ENCODE measurements around the gene MIGA1. TPM values are rescaled to one million over a fixed set of nuclear protein-coding genes. Genes with fewer than 3 reads are reported as not detected.

Gene MIGA1
- total and polyA plus RNA-seq, 2 of the 13 experiments (the other 11 are each of a cell fraction or from before 2014, with no cell fraction given) = 3.8 to 6.6 TPM

GRCh38 chr1:77888081-77888780, 108.8 kb downstream of the MIGA1 start, which contains the start of gene NEXN (continued):
- TF ChIP-seq ZNF891 (CRISPR knock-in tag; IDR thresholded peaks at IDR 0.05) = 0 out of 2 replicates have a peak, but pooled peaks have one; percentile 16
- TF ChIP-seq ZEB1 (IDR thresholded peaks at IDR 0.05; ENCODE audit: insufficient replicate concordance, low read depth) = no peak
- TF ChIP-seq MIXL1 (CRISPR knock-in tag; IDR thresholded peaks at IDR 0.05) = 0 out of 2 replicates have a peak, but pooled peaks have one; percentile 15
- 0 out of 2 replicates have a peak, but pooled peaks have one; percentile 30 for TF ChIP-seq ZNF768 (CRISPR knock-in tag; IDR thresholded peaks at IDR 0.05)
- 0 out of 2 replicates have a peak, but pooled peaks have one; percentile 14 for TF ChIP-seq RFXAP (CRISPR knock-in tag; IDR thresholded peaks at IDR 0.05; ENCODE audit: borderline replicate concordance)
- peak; percentile 32 for TF ChIP-seq XRCC5 (optimal IDR thresholded peaks at IDR 0.05; ENCODE audit: low read length)
- no peak for TF ChIP-seq RFX1 (IDR thresholded peaks at IDR 0.05)
- TF ChIP-seq LCORL (IDR thresholded peaks at IDR 0.05) = no peak
- TF ChIP-seq LCORL (CRISPR knock-in tag; IDR thresholded peaks at IDR 0.05) = peak; percentile 51; the same call in 1 of the 2 replicates
- peak; percentile 80 for TF ChIP-seq ZNF687 (CRISPR knock-in tag; IDR thresholded peaks at IDR 0.05)
- peak; percentile 62; the same call in 1 of the 2 replicates for TF ChIP-seq MXD3 (CRISPR knock-in tag; IDR thresholded peaks at IDR 0.05)
- TF ChIP-seq YEATS4 (CRISPR knock-in tag; IDR thresholded peaks at IDR 0.05; ENCODE audit: borderline replicate concordance) = no peak
- TF ChIP-seq TFDP2 (CRISPR knock-in tag; IDR thresholded peaks at IDR 0.05) = 0 out of 2 replicates have a peak, but pooled peaks have one; percentile 27
- peak; percentile 42 for TF ChIP-seq ZBED4 (CRISPR knock-in tag; IDR thresholded peaks at IDR 0.05; ENCODE audit: borderline replicate concordance)
- TF ChIP-seq ZNF616 (CRISPR knock-in tag; IDR thresholded peaks at IDR 0.05; ENCODE audit: low read depth) = no peak
- TF ChIP-seq KLF15 (CRISPR knock-in tag; IDR thresholded peaks at IDR 0.05; ENCODE audit: borderline replicate concordance) = no peak
- TF ChIP-seq HMGXB4 (CRISPR knock-in tag; IDR thresholded peaks at IDR 0.05; ENCODE audit: borderline replicate concordance in 1 of 2, low read depth in 1 of 2) = peak in 1 of 2 experiments; percentile 73; a peak in 2 of 4 replicates

All from HepG2 (cell line).